Ishikawa (cell line): ENCODE data around the gene TSEN34.

Experiments
- CEBPB ChIP-seq: IDR thresholded peaks from 2 replicates; pipeline ENCODE4 v1.6.1; 2012
- FOXM1 ChIP-seq: IDR thresholded peaks from 2 replicates; pipeline ENCODE4 v1.6.1; 2012; ENCODE audit warnings: low read depth, borderline replicate concordance
- RAD21 ChIP-seq: IDR thresholded peaks from 2 replicates; pipeline ENCODE4 v1.6.1; 2012; ENCODE audit warnings: low read depth
- TF ChIP-seq, protein P1 (sequence below): IDR thresholded peaks from 2 replicates; pipeline ENCODE4 v1.6.1; 2012; ENCODE audit warnings: low read depth, mild to moderate bottlenecking

DNA sequence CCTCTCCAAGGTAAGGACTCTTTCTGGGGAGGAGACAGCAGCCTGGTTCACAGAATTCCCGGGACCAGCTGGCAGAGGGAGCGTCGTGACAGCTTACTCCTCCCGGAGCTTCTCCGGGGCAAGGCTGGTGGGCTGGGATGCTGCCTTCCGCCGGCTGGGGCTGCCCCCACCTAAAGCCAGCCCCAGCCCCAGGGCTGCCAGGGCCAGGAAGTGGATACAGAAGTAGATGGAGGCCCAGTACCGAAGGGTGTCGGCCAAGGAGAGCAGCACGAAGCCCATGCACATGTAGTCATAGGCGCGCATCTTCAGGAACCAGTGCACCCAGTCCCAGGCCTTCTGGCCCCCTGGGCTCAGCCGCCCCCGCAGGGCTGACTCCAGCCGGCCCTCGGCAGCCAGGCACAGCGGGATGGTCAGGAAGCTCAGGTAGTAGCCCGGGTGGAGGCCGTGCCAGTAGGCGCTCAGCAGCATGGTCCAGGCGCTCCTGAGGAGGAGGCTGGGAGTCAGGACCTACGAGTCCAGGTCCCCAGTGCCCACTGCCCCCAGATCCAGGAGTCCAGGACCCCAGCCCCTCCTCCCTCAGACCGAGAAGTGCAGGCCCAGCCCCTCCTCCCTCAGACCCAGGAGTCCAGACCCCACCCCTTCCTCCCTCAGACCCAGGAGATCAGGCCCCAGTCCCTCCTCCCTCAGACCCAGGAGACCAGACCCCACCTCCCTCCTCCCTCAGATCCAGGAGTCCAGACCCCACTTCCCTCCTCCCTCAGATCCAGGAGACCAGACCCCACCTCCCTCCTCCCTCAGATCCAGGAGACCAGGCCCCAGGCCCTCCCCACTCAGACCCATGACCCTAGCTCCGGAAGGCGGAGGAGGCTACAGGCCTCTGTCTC is 16.9 kb upstream of the TSEN34 start:
- TF ChIP-seq, protein P1, sequence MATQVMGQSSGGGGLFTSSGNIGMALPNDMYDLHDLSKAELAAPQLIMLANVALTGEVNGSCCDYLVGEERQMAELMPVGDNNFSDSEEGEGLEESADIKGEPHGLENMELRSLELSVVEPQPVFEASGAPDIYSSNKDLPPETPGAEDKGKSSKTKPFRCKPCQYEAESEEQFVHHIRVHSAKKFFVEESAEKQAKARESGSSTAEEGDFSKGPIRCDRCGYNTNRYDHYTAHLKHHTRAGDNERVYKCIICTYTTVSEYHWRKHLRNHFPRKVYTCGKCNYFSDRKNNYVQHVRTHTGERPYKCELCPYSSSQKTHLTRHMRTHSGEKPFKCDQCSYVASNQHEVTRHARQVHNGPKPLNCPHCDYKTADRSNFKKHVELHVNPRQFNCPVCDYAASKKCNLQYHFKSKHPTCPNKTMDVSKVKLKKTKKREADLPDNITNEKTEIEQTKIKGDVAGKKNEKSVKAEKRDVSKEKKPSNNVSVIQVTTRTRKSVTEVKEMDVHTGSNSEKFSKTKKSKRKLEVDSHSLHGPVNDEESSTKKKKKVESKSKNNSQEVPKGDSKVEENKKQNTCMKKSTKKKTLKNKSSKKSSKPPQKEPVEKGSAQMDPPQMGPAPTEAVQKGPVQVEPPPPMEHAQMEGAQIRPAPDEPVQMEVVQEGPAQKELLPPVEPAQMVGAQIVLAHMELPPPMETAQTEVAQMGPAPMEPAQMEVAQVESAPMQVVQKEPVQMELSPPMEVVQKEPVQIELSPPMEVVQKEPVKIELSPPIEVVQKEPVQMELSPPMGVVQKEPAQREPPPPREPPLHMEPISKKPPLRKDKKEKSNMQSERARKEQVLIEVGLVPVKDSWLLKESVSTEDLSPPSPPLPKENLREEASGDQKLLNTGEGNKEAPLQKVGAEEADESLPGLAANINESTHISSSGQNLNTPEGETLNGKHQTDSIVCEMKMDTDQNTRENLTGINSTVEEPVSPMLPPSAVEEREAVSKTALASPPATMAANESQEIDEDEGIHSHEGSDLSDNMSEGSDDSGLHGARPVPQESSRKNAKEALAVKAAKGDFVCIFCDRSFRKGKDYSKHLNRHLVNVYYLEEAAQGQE = no peak
- no peak for TF ChIP-seq CEBPB
- TF ChIP-seq FOXM1 = no peak
- no peak for TF ChIP-seq RAD21
